IMR-90 (cell line): Measurements from ENCODE around the gene ABCA6. TPM values are rescaled to one million over a fixed set of nuclear protein-coding genes. Genes with fewer than 3 reads are reported as not detected.

ENCODE experiments used
- ATAC-seq: fragments of 200-7000 bp; cut with Tn5 transposase; 2 replicates; pipeline ENCODE4 v1.9.1; 2020; ENCODE audit warnings: low read depth, mild to moderate bottlenecking, moderate library complexity
- BruUV-seq: library from RNA; stranded (reverse); fragments of 400-500 nt; replicated peaks from 2 replicates; lab custom pipeline; 2021; lab: Mats Ljungman, UMichigan
- CTCF ChIA-PET: fragments of 300-600 bp; formaldehyde crosslinking; extraction: SDS; loops from one replicate; lab custom pipeline; 2021; ENCODE audit warnings: antibody characterized with exemption; lab: Yijun Ruan, JAX
- POLR2A ChIA-PET: fragments of 300-600 bp; sonication (Branson Sonifier 250); formaldehyde crosslinking; loops from one replicate; lab custom pipeline; 2022; ENCODE audit warnings: antibody characterized with exemption; ENCODE audit not compliant: unreplicated experiment; lab: Charles Lee
- DNase-seq: peaks from one replicate; pipeline ENCODE4 v3.0.0; 2013
- H2AFZ ChIP-seq: replicated peaks from 2 replicates; pipeline ENCODE3; 2013; ENCODE audit warnings: low read length, mild to moderate bottlenecking; ENCODE audit not compliant: poor library complexity
- H2AK5ac ChIP-seq: 2 replicates; pipeline ENCODE4 v1.6.1; 2013; ENCODE audit warnings: low read depth, low read length, inconsistent platforms
- H2AK9ac ChIP-seq: replicated peaks from 2 replicates; pipeline ENCODE3; 2013; ENCODE audit warnings: mild to moderate bottlenecking, low read depth, low read length, moderate library complexity; ENCODE audit not compliant: poor library complexity
- H2BK120ac ChIP-seq: 2 replicates; pipeline ENCODE4 v1.6.1; 2013; ENCODE audit warnings: low read depth, low read length, inconsistent platforms
- H2BK15ac ChIP-seq: 3 replicates; pipeline ENCODE4 v1.6.1; 2013; ENCODE audit warnings: low read depth, low read length, inconsistent platforms
- H2BK20ac ChIP-seq: 2 replicates; pipeline ENCODE4 v1.6.1; 2013; ENCODE audit warnings: low read depth, mild to moderate bottlenecking, inconsistent platforms, low read length, moderate library complexity
- H2BK5ac ChIP-seq: 2 replicates; pipeline ENCODE4 v1.6.1; 2013; ENCODE audit warnings: mild to moderate bottlenecking, low read depth, low read length, inconsistent platforms; ENCODE audit not compliant: poor library complexity, severe bottlenecking
- H3K14ac ChIP-seq: replicated peaks from 2 replicates; pipeline ENCODE4 v1.6.1; 2013; ENCODE audit warnings: low read depth, low read length, inconsistent platforms
- H3K18ac ChIP-seq: 2 replicates; pipeline ENCODE4 v1.6.1; 2013; ENCODE audit warnings: low read depth, low read length, control low read depth
- H3K23ac ChIP-seq: 2 replicates; pipeline ENCODE4 v1.6.1; 2013; ENCODE audit warnings: low read depth, low read length, inconsistent platforms
- H3K27ac ChIP-seq: 2 replicates; pipeline ENCODE4 v1.5.1; 2013; ENCODE audit warnings: mild to moderate bottlenecking, control low read depth, low read length; ENCODE audit not compliant: insufficient read depth
- H3K27me3 ChIP-seq: 2 replicates; pipeline ENCODE4 v1.6.1; 2013; ENCODE audit warnings: low read length; ENCODE audit not compliant: control insufficient read depth, insufficient read depth
- H3K36me3 ChIP-seq: 2 replicates; pipeline ENCODE4 v1.6.1; 2013; ENCODE audit warnings: low read length, mixed read lengths; ENCODE audit not compliant: control insufficient read depth, insufficient read depth
- H3K4ac ChIP-seq: 2 replicates; pipeline ENCODE4 v1.6.1; 2013; ENCODE audit warnings: low read depth, low read length, inconsistent platforms
- H3K4me1 ChIP-seq: 2 replicates; pipeline ENCODE4 v1.6.1; 2013; ENCODE audit warnings: low read length, mixed read lengths; ENCODE audit not compliant: control insufficient read depth, insufficient read depth
- H3K4me2 ChIP-seq: 2 replicates; pipeline ENCODE4 v1.6.1; 2013; ENCODE audit warnings: low read depth, mild to moderate bottlenecking, control low read depth, low read length, moderate library complexity
- H3K4me3 ChIP-seq: 2 replicates; pipeline ENCODE4 v1.5.1; 2013; ENCODE audit warnings: low read depth, mild to moderate bottlenecking, control low read depth, low read length, moderate library complexity; ENCODE audit not compliant: insufficient read depth
- H3K56ac ChIP-seq: 2 replicates; pipeline ENCODE4 v1.6.1; 2013; ENCODE audit warnings: low read length, inconsistent platforms; ENCODE audit not compliant: insufficient read depth; ENCODE audit errors: extremely low read depth
- H3K79me1 ChIP-seq, 2 experiments: 2 replicates each; pipeline ENCODE4 v1.6.1; 2013; ENCODE audit warnings: low read length in 2 of 2, inconsistent platforms in 1 of 2, low read depth in 1 of 2
- H3K9ac ChIP-seq: 2 replicates; pipeline ENCODE4 v1.6.1; 2013; ENCODE audit warnings: low read depth, low read length, control low read depth
- H3K9me1 ChIP-seq: 2 replicates; pipeline ENCODE4 v1.6.1; 2013; ENCODE audit warnings: low read length, inconsistent platforms; ENCODE audit not compliant: insufficient read depth
- H3K9me3 ChIP-seq: 2 replicates; pipeline ENCODE4 v1.6.1; 2013; ENCODE audit warnings: low read length; ENCODE audit not compliant: control insufficient read depth, insufficient read depth
- H4K20me1 ChIP-seq: 2 replicates; pipeline ENCODE4 v1.6.1; 2013; ENCODE audit warnings: low read length, inconsistent platforms; ENCODE audit not compliant: insufficient read depth
- H4K5ac ChIP-seq: 2 replicates; pipeline ENCODE4 v1.6.1; 2013; ENCODE audit warnings: mild to moderate bottlenecking, low read depth, low read length, control low read depth
- H4K8ac ChIP-seq, 2 experiments: 2 replicates each; pipeline ENCODE4 v1.6.1; 2013; ENCODE audit warnings: low read depth in 2 of 2, low read length in 2 of 2, control low read depth in 1 of 2, inconsistent platforms in 1 of 2
- H4K91ac ChIP-seq: 2 replicates; pipeline ENCODE4 v1.6.1; 2013; ENCODE audit warnings: low read depth, low read length, inconsistent platforms; ENCODE audit not compliant: insufficient read depth
- BHLHE40 ChIP-seq: fragments of 150-350 bp; IDR thresholded peaks from 2 replicates; pipeline ENCODE4 v1.6.1; 2016; ENCODE audit warnings: mild to moderate bottlenecking, low read depth, low read length
- CEBPB ChIP-seq: IDR thresholded peaks from 2 replicates; pipeline ENCODE4 v1.6.1; 2012; ENCODE audit warnings: low read depth, low read length, improper control_type of control experiment
- CHD1 ChIP-seq: IDR thresholded peaks from 2 replicates; pipeline ENCODE4 v1.6.1; 2012; ENCODE audit warnings: low read depth, low read length, improper control_type of control experiment
- MAFK ChIP-seq: IDR thresholded peaks from 2 replicates; pipeline ENCODE4 v1.6.1; 2012; ENCODE audit warnings: low read depth, low read length, improper control_type of control experiment
- MAZ ChIP-seq: IDR thresholded peaks from 2 replicates; pipeline ENCODE4 v1.6.1; 2012; ENCODE audit warnings: low read depth, mild to moderate bottlenecking, low read length, improper control_type of control experiment, moderate library complexity, borderline replicate concordance
- MXI1 ChIP-seq: IDR thresholded peaks from 2 replicates; pipeline ENCODE4 v1.6.1; 2012; ENCODE audit warnings: low read depth, mild to moderate bottlenecking, low read length, moderate library complexity, borderline replicate concordance
- POLR2A ChIP-seq: IDR thresholded peaks from 2 replicates; pipeline ENCODE4 v1.6.1; 2012; ENCODE audit warnings: mild to moderate bottlenecking, low read depth, low read length
- RCOR1 ChIP-seq: IDR thresholded peaks from 2 replicates; pipeline ENCODE4 v1.6.1; 2012; ENCODE audit warnings: mild to moderate bottlenecking, low read length, improper control_type of control experiment; ENCODE audit not compliant: insufficient replicate concordance
- WGBS, 2 experiments: methylation state at CpG; one replicate each; pipeline versions ENCODE4 v1.1.5 to v1.1.7; 2013; ENCODE audit warnings: missing lambda C conversion rate in 2 of 2; ENCODE audit not compliant: insufficient read length in 1 of 2; ENCODE audit errors: extremely low coverage in 2 of 2; 5-methylcytosine and 5-hydroxymethylcytosine counted together
- dilution Hi-C: fragments of 300-500 bp; cut with HindIII; formaldehyde crosslinking; loops from one replicate; pipeline ENCODE4 v1.14.3; 2018; ENCODE audit warnings: low sequenced_read_pairs; ENCODE audit not compliant: unreplicated experiment
- in situ Hi-C: fragments of 300-500 bp; cut with MboI; formaldehyde crosslinking; loops from 3 replicates; pipeline ENCODE4 v1.14.3; 2019; ENCODE audit warnings: low sequenced_read_pairs, inconsistent platforms, mixed read lengths
- intact Hi-C: fragments of 100-400 bp; cut with micrococcal nuclease; formaldehyde crosslinking; loops from 2 replicates; pipeline ENCODE4 v1.10.0; 2022
- polyA plus RNA-seq, 3 experiments: library from polyadenylated mRNA; depleted of rRNA; stranded (reverse); fragments of >200 nt; gene quantifications; 2 replicates each; pipeline ENCODE4 v1.2.3, GENCODE V29; 2012; ENCODE audit warnings: low replicate concordance in 1 of 3
- total RNA-seq: library from RNA; depleted of rRNA; stranded (reverse); fragments of >200 nt; gene quantifications from 2 replicates; pipeline ENCODE4 v1.2.3, GENCODE V29; 2012
- TF ChIP-seq, protein P1 (sequence below): fragments of 150-350 bp; IDR thresholded peaks from 2 replicates; pipeline ENCODE4 v1.6.1; 2017; ENCODE audit warnings: mild to moderate bottlenecking, antibody characterized with exemption, low read length, low read depth

ABCA6 gene
- total and polyA plus RNA-seq, 2 of the 4 experiments (the other 2 are of a cell fraction): under 0.01 TPM; not detected in 1

DNA sequence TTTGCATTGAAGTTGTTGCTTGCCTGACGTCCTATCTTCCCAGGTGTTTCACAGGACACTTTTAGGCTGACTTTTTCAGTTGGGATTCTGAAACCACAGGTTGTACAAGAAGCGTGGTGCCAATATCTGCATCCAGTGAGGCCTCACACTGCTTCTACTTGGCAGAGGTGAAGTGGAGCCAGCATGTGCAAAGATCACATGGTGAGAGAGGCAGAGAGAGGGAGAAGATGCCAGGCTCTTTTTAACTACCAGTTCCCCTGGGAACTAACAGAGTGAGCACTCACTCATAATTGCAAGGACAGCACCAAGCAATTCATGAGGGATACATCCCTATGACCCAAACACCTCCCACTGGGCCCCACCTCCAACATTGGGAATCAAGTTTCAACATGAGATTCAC, 5.8 kb upstream of the ABCA6 start:
- dilution Hi-C loops: no loop called here
- POLR2A ChIA-PET: no interaction called here

More for the DNA sequence above, 5.8 kb upstream of the ABCA6 start:
- Histone ChIP-seq H4K5ac (no peak overlapping the region), H3K36me3 (no peaks in the 10 kb centered on the region), H3K9me3 (no peaks in the 10 kb centered on the region), H3K23ac (no peak overlapping the region), H3K9ac (no peak overlapping the region), H3K4me1 (no peaks in the 10 kb centered on the region), H3K9me1 (no peaks in the 10 kb centered on the region), H3K79me1 (no peaks in the 10 kb centered on the region), H3K14ac (no peak overlapping the region), H3K18ac (no peak overlapping the region), H2BK20ac (no peak overlapping the region), H3K27me3 (no peaks in the 10 kb centered on the region), H4K20me1 (no peaks in the 10 kb centered on the region), H3K27ac (no peak overlapping the region), H3K4me3 (no peak overlapping the region), H2BK5ac (no peak overlapping the region), H2AK5ac (no peak overlapping the region), H2BK120ac (no peak overlapping the region), H4K8ac (no peak overlapping the region), H4K91ac (no peak overlapping the region), H2BK15ac (no peak overlapping the region), H3K4ac (no peak overlapping the region), H2AFZ (no peak overlapping the region), H3K4me2 (no peak overlapping the region), H3K56ac (no peak overlapping the region), H2AK9ac (no peak overlapping the region)
- intact Hi-C loops (no loop called here), in situ Hi-C loops (no loop called here)
- CTCF ChIA-PET: no interaction called here
- BruUV-seq: no TSS peak
- TF ChIP-seq, protein P1, sequence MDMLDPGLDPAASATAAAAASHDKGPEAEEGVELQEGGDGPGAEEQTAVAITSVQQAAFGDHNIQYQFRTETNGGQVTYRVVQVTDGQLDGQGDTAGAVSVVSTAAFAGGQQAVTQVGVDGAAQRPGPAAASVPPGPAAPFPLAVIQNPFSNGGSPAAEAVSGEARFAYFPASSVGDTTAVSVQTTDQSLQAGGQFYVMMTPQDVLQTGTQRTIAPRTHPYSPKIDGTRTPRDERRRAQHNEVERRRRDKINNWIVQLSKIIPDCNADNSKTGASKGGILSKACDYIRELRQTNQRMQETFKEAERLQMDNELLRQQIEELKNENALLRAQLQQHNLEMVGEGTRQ: no peak
- TF ChIP-seq MXI1 (no peak), BHLHE40 (no peak), MAZ (no peak), CHD1 (no peak), POLR2A (no peak), CEBPB (no peak), MAFK (no peak), RCOR1 (no peak)
- DNase-seq: no peak
- no CpG with 5 or more reads among the region's 2 CpGs for WGBS, 2 experiments
- no peak for ATAC-seq
